Neural cell (in vitro differentiated cells): Measurements from ENCODE around the gene BCAR3.

Experiments used
- POLR2AphosphoS5 ChIP-seq: IDR thresholded peaks from 2 replicates; pipeline ENCODE4 v1.6.1; 2012
- REST ChIP-seq: IDR thresholded peaks from 2 replicates; pipeline ENCODE4 v1.6.1; 2012; ENCODE audit warnings: borderline replicate concordance
- SMC3 ChIP-seq: fragments of 450-650 bp; conservative IDR thresholded peaks from 2 replicates; pipeline ENCODE4 v1.6.1; 2014; ENCODE audit warnings: antibody characterized with exemption, mild to moderate bottlenecking, moderate library complexity; ENCODE audit not compliant: poor library complexity
- TF ChIP-seq, protein P1 (sequence below): fragments of 450-650 bp; IDR thresholded peaks from 2 replicates; pipeline ENCODE4 v1.5.1; 2014; ENCODE audit warnings: antibody characterized with exemption, mild to moderate bottlenecking, moderate library complexity; ENCODE audit not compliant: poor library complexity, severe bottlenecking

DNA sequence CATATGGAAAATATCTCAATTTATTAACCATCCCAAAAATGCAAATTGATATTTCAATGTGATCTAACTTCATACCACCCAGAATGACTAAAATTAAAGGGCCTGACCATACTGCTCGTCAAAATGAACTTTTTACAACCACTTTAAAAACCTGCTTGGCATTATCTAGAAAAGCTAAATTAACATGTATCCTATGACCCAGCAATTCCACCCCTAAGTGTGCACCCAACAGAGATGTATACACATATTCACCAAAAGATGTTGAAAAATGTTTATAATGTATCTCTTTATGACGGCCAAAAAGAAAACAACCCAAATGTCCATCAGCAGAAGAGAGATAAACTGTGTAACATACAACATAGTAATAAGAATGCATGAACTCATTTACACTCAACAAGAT is 1.6 kb upstream of the BCAR3 start:
- TF ChIP-seq POLR2AphosphoS5 (no peak), REST (no peak), SMC3 (no peak)
- TF ChIP-seq, protein P1, sequence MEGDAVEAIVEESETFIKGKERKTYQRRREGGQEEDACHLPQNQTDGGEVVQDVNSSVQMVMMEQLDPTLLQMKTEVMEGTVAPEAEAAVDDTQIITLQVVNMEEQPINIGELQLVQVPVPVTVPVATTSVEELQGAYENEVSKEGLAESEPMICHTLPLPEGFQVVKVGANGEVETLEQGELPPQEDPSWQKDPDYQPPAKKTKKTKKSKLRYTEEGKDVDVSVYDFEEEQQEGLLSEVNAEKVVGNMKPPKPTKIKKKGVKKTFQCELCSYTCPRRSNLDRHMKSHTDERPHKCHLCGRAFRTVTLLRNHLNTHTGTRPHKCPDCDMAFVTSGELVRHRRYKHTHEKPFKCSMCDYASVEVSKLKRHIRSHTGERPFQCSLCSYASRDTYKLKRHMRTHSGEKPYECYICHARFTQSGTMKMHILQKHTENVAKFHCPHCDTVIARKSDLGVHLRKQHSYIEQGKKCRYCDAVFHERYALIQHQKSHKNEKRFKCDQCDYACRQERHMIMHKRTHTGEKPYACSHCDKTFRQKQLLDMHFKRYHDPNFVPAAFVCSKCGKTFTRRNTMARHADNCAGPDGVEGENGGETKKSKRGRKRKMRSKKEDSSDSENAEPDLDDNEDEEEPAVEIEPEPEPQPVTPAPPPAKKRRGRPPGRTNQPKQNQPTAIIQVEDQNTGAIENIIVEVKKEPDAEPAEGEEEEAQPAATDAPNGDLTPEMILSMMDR: no peak
